Hepatocyte (in vitro differentiated cells): Measurements from ENCODE around the gene SIRT5. TPM values are rescaled to one million over a fixed set of nuclear protein-coding genes. Genes with fewer than 3 reads are reported as not detected.

Source experiments
- DNase-seq: peaks from one replicate; pipeline ENCODE4 v3.0.0-alpha.2; 2016; ENCODE audit warnings: low spot score
- H2AFZ ChIP-seq: fragments of 200-600 bp; sonication (generic); 2 replicates; pipeline ENCODE4 v1.6.0; 2016; ENCODE audit warnings: antibody characterized with exemption, mild to moderate bottlenecking
- H3K27ac ChIP-seq: fragments of 200-600 bp; sonication (generic); 2 replicates; pipeline ENCODE4 v1.5.1; 2016; ENCODE audit warnings: mild to moderate bottlenecking
- H3K27me3 ChIP-seq: fragments of 200-600 bp; sonication (generic); 2 replicates; pipeline ENCODE4 v1.6.1; 2016
- H3K36me3 ChIP-seq: fragments of 200-600 bp; sonication (generic); replicated peaks from 2 replicates; pipeline ENCODE4 v1.5.1; 2016; ENCODE audit warnings: low read depth; ENCODE audit not compliant: insufficient read depth
- H3K4me1 ChIP-seq: fragments of 200-600 bp; sonication (generic); 2 replicates; pipeline ENCODE4 v1.5.1; 2016; ENCODE audit warnings: mild to moderate bottlenecking, moderate library complexity; ENCODE audit not compliant: insufficient read depth
- H3K4me2 ChIP-seq: fragments of 200-600 bp; sonication (generic); 2 replicates; pipeline ENCODE4 v1.6.0; 2016
- H3K4me3 ChIP-seq: fragments of 200-600 bp; sonication (generic); 2 replicates; pipeline ENCODE4 v1.5.1; 2016; ENCODE audit warnings: mild to moderate bottlenecking
- H3K79me2 ChIP-seq: fragments of 200-600 bp; sonication (generic); 2 replicates; pipeline ENCODE4 v1.6.0; 2017; ENCODE audit warnings: mild to moderate bottlenecking
- H3K9me2 ChIP-seq: fragments of 200-600 bp; sonication (generic); replicated peaks from 2 replicates; pipeline ENCODE4 v1.6.0; 2017; ENCODE audit warnings: mild to moderate bottlenecking; ENCODE audit not compliant: insufficient read depth
- H3K9me3 ChIP-seq: fragments of 200-600 bp; sonication (generic); 2 replicates; pipeline ENCODE4 v1.5.1; 2016; ENCODE audit warnings: low read depth, mild to moderate bottlenecking
- H4K20me1 ChIP-seq: fragments of 200-600 bp; sonication (generic); 2 replicates; pipeline ENCODE4 v1.6.0; 2016; ENCODE audit warnings: mild to moderate bottlenecking; ENCODE audit not compliant: insufficient read depth, poor library complexity, severe bottlenecking
- EZH2 ChIP-seq: fragments of 200-600 bp; sonication (generic); IDR thresholded peaks from 2 replicates; pipeline ENCODE4 v1.6.1; 2016; ENCODE audit warnings: antibody characterized with exemption, mild to moderate bottlenecking, borderline replicate concordance
- EZH2phosphoT487 ChIP-seq: fragments of 200-600 bp; sonication (generic); IDR thresholded peaks from one replicate; pipeline ENCODE4 v1.6.1; 2018; ENCODE audit warnings: antibody characterized with exemption, mild to moderate bottlenecking, low read depth, moderate library complexity; ENCODE audit not compliant: unreplicated experiment, severe bottlenecking
- WGBS: methylation state at CpG from one replicate; pipeline ENCODE4 v1.1.6; 2016; ENCODE audit warnings: low lambda C conversion rate; ENCODE audit errors: missing lambda C conversion rate; 5-methylcytosine and 5-hydroxymethylcytosine counted together
- polyA plus RNA-seq: library from polyadenylated mRNA; unstranded; fragments of >200 nt; fragmentation: Nextera tagmentation; extraction: Ambion mirVana; gene quantifications from 2 replicates; pipeline ENCODE4 v1.2.1, GENCODE V29; 2016
- total RNA-seq: library from RNA; depleted of rRNA; stranded (reverse); fragments of >200 nt; gene quantifications from 2 replicates; pipeline ENCODE4 v1.2.3, GENCODE V29; 2014
- TF ChIP-seq, protein P1 (sequence below): fragments of 200-600 bp; sonication (generic); IDR thresholded peaks from 2 replicates; pipeline ENCODE4 v1.5.1; 2016; ENCODE audit warnings: antibody characterized with exemption, mild to moderate bottlenecking; ENCODE audit not compliant: poor library complexity

Gene SIRT5
- total and polyA plus RNA-seq, 2 experiments from 2014 or later, result 8.6 to 12.9 TPM

DNA sequence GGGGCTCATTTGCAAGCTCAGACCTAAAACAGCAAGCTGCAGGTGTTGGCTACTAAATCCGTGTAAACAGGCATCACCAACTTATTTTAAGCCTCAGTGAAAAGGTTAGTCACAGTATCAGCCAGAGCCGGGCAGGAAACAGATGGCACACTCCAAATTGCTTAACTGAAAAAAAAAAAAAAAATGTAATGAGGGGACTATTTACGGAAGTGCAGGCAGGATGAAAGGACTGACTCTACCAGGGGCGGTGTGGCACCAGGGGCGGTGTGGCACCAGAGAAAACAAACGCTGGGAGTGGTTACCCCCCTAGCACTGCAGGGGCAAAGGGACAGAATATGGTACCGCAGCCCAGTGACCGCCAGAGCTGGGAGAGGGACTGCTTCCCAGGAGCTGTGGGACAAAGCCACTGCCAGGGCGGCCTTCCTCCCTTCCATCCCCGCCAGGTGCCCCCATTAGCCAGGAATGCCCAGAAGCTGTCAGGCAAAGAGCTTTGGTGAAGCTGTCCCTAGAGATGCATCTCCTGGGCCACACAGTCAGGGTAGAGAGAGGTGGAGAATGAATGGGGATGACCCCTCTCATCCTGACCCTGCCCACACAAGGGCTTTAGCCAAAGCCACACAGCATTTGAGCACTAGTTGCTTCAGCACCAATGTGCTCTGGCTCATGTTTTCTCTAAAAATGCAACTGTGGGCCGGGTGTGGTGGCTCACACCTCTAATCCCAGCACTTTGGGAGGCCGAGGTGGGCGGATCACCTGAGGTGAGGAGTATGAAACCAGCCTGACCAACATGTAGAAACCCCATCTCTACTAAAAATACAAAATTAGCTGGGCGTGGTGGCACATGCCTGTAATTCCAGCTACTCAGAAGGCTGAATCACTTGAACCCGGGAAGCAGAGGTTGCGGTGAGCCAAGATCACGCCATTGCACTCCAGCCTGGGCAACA is 47.4 kb upstream of the SIRT5 start:
- Histone ChIP-seq H3K36me3 (no peaks in the 10 kb centered on the region), H3K9me3 (no peaks in the 10 kb centered on the region), H4K20me1 (no peaks in the 10 kb centered on the region), H3K27ac (no peak overlapping the region), H3K4me2 (no peak overlapping the region), H2AFZ (no peak overlapping the region), H3K79me2 (no peaks in the 10 kb centered on the region), H3K4me1 (no peaks in the 10 kb centered on the region), H3K4me3 (no peak overlapping the region), H3K9me2 (no peaks in the 10 kb centered on the region), H3K27me3 (no peaks in the 10 kb centered on the region)
- TF ChIP-seq, protein P1, sequence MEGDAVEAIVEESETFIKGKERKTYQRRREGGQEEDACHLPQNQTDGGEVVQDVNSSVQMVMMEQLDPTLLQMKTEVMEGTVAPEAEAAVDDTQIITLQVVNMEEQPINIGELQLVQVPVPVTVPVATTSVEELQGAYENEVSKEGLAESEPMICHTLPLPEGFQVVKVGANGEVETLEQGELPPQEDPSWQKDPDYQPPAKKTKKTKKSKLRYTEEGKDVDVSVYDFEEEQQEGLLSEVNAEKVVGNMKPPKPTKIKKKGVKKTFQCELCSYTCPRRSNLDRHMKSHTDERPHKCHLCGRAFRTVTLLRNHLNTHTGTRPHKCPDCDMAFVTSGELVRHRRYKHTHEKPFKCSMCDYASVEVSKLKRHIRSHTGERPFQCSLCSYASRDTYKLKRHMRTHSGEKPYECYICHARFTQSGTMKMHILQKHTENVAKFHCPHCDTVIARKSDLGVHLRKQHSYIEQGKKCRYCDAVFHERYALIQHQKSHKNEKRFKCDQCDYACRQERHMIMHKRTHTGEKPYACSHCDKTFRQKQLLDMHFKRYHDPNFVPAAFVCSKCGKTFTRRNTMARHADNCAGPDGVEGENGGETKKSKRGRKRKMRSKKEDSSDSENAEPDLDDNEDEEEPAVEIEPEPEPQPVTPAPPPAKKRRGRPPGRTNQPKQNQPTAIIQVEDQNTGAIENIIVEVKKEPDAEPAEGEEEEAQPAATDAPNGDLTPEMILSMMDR, result no peak
- TF ChIP-seq EZH2 (no peak), EZH2phosphoT487 (no peak)
- WGBS, result 88% methylated on average over 17 of the region's 17 CpGs
- DNase-seq, result no peak

DNA sequence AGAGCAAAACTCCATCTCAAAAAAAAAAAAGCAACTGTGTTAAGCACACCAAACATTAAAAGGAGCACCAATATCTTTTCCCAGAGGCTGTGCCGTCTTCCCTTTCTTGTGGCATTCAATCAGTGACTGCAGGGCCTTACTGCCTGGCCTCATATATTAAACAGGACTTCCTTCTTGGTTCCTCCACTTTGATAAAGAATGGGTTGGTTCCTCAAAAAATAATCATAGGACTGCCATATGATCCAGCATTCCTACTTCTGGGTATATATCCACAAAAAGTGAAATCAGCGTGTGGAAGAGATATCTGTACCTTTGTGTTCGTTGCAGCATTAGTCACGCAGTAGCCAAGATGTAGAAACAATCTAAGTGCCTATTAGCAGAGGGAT is 46.7 kb upstream of the SIRT5 start:
- H3K36me3 ChIP-seq, result no peaks in the 10 kb centered on the region
- H3K27ac ChIP-seq, result no peak overlapping the region
- no peak overlapping the region for H2AFZ ChIP-seq
- no peaks in the 10 kb centered on the region for H3K4me1 ChIP-seq
- 93% methylated on average over 4 of the region's 4 CpGs for WGBS
- H3K9me3 ChIP-seq, result no peaks in the 10 kb centered on the region
- no peak for DNase-seq
- TF ChIP-seq, protein P1, result no peak
- TF ChIP-seq EZH2phosphoT487 (no peak), EZH2 (no peak)
- no peaks in the 10 kb centered on the region for H4K20me1 ChIP-seq
- no peaks in the 10 kb centered on the region for H3K9me2 ChIP-seq
- no peaks in the 10 kb centered on the region for H3K27me3 ChIP-seq
- H3K4me3 ChIP-seq, result no peak overlapping the region
- no peak overlapping the region for H3K4me2 ChIP-seq
- H3K79me2 ChIP-seq, result no peaks in the 10 kb centered on the region

DNA sequence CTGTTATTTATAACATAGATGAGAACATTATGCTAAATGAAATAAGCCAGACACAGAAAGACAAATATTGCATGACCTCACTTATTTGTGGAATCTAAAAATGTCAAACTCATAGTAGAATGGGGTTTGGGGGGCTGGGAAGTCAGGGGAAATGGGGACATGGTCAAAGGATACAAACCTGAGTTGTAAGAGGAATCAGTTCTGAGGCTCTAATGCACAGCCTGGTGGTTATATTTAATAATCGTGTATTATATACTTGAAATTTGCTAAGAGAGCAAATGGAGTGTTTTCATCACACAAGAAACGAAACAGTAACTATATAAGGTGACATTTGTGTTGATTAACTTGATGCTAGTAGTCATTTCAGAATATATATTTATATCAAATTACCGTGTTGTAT is 46.2 kb upstream of the SIRT5 start:
- no peak overlapping the region for H2AFZ ChIP-seq
- no peaks in the 10 kb centered on the region for H4K20me1 ChIP-seq
- H3K36me3 ChIP-seq, result no peaks in the 10 kb centered on the region
- no peak overlapping the region for H3K4me3 ChIP-seq
- no peaks in the 10 kb centered on the region for H3K9me3 ChIP-seq
- no peaks in the 10 kb centered on the region for H3K9me2 ChIP-seq
- H3K79me2 ChIP-seq, result no peaks in the 10 kb centered on the region
- H3K27ac ChIP-seq, result no peak overlapping the region
- no peaks in the 10 kb centered on the region for H3K4me1 ChIP-seq
- no peaks in the 10 kb centered on the region for H3K27me3 ChIP-seq
- TF ChIP-seq EZH2, result no peak
- 88% methylated on average over 3 of the region's 3 CpGs for WGBS
- H3K4me2 ChIP-seq, result no peak overlapping the region
- no peak for DNase-seq

DNA sequence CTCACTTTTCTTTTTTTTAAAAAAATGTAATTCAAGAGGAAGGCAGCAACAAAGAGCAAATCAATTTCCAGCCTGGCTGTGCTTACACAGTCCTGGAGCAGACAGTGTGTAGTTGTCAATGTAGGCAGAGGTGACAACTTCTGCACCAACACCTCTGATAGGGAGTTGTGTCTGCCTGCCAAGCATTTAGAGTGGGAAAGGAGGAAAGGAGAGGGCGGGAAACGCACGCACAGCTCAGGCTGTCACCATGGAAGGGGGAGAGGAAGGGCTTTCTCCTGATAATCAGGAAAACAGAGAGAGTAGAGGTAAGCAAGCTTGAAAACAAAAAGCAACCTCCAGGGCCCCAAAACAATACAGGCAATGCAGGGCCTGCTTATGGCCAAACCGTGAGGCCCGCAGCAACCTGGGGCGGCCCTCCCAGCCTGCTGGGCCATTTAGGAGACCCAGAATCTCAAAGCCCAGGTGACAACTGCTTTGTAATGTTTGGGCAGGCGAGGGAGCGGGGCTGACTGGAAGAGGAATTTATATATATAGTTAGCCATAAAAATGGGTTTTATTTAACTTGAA is 45.5 kb upstream of the SIRT5 start:
- H3K4me1 ChIP-seq, result no peaks in the 10 kb centered on the region
- no peak overlapping the region for H2AFZ ChIP-seq
- no peak overlapping the region for H3K4me2 ChIP-seq
- 76% methylated on average over 8 of the region's 8 CpGs for WGBS
- H3K27me3 ChIP-seq, result no peaks in the 10 kb centered on the region
- H3K4me3 ChIP-seq, result no peak overlapping the region
- no peaks in the 10 kb centered on the region for H4K20me1 ChIP-seq
- no peaks in the 10 kb centered on the region for H3K9me3 ChIP-seq
- no peak overlapping the region for H3K27ac ChIP-seq
- no peaks in the 10 kb centered on the region for H3K9me2 ChIP-seq
- no peaks in the 10 kb centered on the region for H3K79me2 ChIP-seq
- no peaks in the 10 kb centered on the region for H3K36me3 ChIP-seq
- no peak for TF ChIP-seq EZH2phosphoT487
- TF ChIP-seq EZH2, result no peak
- TF ChIP-seq, protein P1, result no peak
- no peak for DNase-seq
